Choroid plexus epithelial cell (primary cell): ENCODE results near the gene CFAP90.

Experiments used
- DNase-seq: peaks from one replicate; pipeline ENCODE4 v3.0.0-alpha.2; 2010; ENCODE audit warnings: low read depth
- H3K4me3 ChIP-seq: 2 replicates; pipeline ENCODE4 v1.5.1; 2011; ENCODE audit warnings: low read depth, mild to moderate bottlenecking, control low read depth, low read length, moderate library complexity
- TF ChIP-seq, protein P1 (sequence below): conservative IDR thresholded peaks from 2 replicates; pipeline ENCODE4 v1.5.1; 2011; ENCODE audit warnings: low read depth, mild to moderate bottlenecking, control low read depth, inconsistent platforms, low read length, moderate library complexity

CFAP90 gene

DNA sequence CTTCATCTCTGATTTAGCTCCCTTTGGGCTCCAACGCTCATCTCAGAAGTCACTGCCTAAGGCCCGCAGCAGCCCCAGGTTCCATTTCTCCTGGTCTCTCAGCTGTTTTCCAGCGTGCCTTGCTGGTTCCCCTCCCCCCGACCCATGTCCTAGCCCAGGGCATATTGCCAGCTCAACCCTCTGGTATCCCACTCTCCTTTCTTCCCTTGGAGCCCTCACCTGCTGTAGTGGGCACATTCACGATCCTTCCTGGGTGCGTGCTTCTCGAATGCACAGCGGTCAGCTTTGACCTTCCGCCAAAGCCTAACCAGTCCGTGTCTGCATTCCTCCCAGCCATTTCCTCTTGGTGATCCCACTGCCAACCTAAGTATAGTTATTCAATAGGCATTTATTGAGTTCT is 36.1 kb downstream of the CFAP90 start:
- DNase-seq, result no peak
- TF ChIP-seq, protein P1, sequence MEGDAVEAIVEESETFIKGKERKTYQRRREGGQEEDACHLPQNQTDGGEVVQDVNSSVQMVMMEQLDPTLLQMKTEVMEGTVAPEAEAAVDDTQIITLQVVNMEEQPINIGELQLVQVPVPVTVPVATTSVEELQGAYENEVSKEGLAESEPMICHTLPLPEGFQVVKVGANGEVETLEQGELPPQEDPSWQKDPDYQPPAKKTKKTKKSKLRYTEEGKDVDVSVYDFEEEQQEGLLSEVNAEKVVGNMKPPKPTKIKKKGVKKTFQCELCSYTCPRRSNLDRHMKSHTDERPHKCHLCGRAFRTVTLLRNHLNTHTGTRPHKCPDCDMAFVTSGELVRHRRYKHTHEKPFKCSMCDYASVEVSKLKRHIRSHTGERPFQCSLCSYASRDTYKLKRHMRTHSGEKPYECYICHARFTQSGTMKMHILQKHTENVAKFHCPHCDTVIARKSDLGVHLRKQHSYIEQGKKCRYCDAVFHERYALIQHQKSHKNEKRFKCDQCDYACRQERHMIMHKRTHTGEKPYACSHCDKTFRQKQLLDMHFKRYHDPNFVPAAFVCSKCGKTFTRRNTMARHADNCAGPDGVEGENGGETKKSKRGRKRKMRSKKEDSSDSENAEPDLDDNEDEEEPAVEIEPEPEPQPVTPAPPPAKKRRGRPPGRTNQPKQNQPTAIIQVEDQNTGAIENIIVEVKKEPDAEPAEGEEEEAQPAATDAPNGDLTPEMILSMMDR, result no peak
- no peak overlapping the region for H3K4me3 ChIP-seq

DNA sequence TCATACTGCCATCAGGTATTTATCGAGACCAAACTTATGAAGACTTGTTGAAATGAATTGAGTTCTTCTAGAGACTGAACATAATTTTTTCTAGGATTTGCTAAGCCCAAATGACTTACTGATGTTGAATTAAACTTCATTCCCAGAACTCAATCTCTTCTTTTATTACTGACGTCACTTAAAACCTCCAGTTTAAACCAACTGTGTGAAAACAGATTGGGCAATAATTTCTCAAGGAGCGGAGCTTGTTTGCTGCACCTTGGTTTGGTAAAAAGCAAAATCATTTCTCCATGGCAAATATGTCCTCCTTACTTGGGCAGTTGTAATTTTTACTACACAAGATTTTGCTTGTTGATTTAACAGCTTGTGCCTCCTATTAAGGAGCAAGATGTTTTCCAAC is 37.4 kb downstream of the CFAP90 start:
- DNase-seq, result no peak
- no peak overlapping the region for H3K4me3 ChIP-seq
- TF ChIP-seq, protein P1, result no peak

DNA sequence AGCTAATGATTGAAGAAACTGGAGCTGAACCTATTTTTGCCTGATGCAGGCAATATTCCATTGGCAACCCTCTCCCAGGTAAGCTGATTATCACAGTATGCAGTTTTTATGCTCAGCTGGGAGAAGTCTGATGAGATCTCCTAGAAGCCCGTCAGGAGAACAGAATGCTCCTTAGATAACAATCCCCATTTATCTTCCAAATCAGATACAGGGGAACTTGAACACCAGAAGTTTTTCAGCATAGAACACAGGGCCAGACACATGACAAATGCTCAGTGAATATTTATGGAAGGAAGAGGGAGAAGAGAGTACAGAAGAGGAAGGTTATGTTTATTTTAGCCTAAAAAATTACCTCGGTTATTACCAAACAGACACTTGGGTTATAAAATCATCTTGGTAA is 37.9 kb downstream of the CFAP90 start:
- DNase-seq, result no peak

DNA sequence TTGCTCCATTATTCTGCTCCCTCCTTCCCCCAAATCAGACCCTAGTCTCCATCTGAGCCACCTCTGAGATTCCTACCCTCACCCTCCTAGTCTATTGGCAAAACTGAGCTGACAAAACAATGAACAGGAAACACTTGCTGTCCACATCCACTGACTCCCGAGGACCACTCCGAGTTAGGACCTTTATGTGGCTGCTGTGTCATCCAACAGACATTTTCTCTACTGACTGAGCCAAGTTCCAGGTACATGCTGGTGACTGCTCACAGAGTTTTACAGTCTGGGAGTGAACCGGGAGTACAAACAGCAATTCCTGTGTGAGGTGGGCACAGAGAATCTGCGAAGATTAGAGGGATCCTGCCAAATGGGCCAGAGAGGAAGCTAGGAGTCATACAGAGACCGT is 39.2 kb downstream of the CFAP90 start:
- TF ChIP-seq, protein P1, result no peak
- DNase-seq, result no peak
- H3K4me3 ChIP-seq, result no peak overlapping the region

More for the DNA sequence above, 37.9 kb downstream of the CFAP90 start:
- TF ChIP-seq, protein P1, result no peak
- no peak overlapping the region for H3K4me3 ChIP-seq

DNA sequence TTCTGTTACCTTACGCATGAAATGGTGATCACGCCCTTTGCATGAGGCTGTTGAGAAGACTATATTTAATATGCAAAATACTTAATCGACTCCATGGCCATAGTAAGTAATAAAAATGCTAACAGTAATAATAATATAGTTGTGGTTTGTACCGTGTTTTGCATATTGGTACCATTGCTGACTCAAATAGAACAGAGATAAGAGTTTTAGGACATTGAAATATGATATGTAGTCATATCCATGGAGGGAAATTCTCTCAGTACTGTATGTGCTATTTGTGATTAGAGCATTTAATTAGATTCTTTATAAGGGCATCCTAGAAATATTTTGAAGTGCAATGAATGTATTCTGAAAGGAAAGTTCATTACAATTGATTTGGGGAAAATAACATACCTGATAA is 41.9 kb downstream of the CFAP90 start:
- TF ChIP-seq, protein P1, result no peak
- no peak overlapping the region for H3K4me3 ChIP-seq
- no peak for DNase-seq

DNA sequence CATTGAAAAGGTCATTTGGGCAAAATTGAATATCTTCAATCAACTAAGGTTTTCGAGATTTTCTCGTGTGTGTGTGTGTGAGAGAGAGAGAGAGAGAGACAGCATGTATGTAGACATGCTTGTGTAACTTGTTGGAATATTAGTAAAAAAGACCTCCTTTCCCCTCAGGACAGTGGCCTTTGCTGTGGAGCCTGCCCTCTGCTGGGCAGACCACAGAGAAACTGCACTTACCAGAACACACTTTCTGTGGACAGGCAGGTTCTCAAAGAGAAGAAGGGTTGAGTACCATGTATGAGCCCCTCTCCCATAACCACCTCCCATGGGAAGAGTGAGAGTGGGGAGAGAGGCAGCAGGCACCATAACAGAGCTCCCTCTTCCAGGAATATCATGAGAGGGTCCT is 45.6 kb downstream of the CFAP90 start:
- H3K4me3 ChIP-seq, result no peak overlapping the region
- DNase-seq, result peak; percentile 31
- TF ChIP-seq, protein P1, result peak; percentile 49

DNA sequence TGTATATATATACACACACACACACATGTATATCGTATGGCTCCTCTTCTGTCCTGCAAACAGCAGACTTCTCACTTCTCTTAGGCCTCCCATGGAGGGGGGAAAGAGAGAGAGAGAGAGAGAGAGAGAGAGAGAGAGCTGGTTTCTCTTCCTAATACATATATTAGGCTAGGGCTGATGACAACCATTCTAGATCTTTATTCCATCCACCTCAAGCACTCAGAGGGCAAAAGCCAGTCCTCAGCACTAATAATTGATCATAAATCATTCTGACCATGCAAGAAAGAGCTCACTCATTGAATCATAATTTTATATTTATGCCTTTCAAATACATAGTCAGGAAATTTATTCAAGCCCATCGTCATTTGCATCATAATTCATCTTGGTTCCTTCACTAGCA is 47.0 kb downstream of the CFAP90 start:
- no peak overlapping the region for H3K4me3 ChIP-seq
- no peak for DNase-seq
- TF ChIP-seq, protein P1, result no peak
